HG02571 (cell line): ENCODE measurements around the gene MPRIP.

Experiments used
- ATAC-seq: cut with Tn5 transposase; IDR thresholded peaks from one replicate; pipeline ENCODE4 v1.9.1; 2021; ENCODE audit warnings: mild to moderate bottlenecking, moderate library complexity; ENCODE audit not compliant: unreplicated experiment

MPRIP gene

DNA sequence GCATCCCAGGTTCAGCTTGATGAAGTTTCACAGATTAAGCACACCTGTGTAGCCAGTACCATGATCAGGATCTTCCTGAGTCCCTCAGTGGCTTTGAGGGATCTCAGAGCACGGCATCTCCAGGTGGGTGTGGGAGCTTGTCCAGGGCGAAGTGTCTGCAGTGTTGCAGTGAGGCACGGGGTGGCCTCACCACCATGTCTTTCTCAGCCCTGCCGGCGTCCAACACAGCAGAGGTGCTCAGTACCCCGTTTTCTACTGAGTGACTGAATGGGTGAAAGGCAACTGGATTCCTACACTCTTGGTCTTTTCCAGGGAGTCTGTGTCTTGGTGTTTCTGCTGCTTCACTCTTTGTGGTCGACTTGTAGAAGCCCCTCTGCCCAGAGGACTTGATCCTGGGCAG lies 63.7 kb downstream of the MPRIP start:
- no peak for ATAC-seq

DNA sequence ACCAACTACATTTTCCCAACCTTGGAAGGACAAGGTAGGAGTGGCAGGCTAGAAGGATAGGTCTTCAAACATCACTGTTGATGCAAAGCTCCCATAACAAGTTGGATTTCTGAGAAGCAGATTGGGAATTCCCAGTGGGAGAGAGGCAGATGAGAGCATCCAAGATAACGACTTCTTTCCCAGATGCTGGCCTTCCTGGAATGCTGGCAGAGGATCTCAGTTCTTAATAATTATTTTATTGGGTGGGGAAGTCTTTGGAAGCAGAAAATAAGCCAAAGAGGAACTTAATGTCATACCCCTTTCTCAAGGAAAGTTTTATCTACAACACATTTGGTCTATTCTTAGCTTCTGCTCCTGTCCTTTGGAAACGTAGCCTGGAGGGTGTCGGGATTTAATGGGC lies 64.5 kb downstream of the MPRIP start:
- ATAC-seq: no peak

DNA sequence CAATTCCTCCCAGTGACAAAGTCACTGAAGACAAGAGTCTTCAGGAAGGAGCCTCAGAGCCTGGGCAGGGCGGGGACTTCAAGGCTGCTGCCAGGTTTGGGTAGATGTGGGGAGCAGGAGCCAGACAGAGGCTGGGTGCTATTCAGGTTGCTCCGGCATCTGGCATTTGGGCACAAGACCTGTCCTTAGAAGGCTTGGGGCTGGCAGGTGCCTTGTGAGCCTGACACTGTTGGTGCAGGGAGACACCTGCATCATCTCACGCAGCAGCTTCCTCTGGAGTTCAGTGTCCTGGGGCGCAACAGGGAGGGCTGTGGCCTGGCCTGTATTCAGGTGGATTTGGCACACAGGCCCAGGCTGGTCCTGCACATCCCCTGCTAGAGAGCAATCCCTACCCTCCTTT lies 65.0 kb downstream of the MPRIP start:
- ATAC-seq: no peak

DNA sequence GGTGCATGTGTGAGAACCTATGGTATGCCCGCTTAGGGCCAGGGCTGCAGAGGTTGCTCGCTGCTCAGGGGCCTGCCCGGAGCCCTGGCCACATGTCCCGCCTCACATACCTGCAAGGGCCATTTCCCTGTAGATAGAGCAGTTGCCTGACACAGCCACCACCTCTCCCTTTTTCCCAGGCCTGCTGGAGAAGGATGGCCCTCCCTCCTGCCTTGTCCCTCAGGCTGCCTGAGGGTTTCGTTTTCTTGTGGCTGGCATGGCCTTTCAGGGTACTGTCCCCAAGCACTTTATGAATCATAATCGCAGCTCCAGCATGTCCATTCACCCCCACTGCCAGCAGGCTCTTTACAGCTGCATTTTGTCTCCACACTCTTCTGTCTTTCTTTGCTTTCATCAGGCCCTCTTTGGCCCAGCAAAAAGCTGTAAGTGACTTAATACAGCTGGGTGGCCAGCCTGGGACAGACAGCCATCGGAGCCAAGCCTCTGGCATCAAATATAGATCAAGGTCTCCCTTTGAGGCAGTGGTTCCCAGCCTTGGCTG lies 65.7 kb downstream of the MPRIP start:
- no peak for ATAC-seq

DNA sequence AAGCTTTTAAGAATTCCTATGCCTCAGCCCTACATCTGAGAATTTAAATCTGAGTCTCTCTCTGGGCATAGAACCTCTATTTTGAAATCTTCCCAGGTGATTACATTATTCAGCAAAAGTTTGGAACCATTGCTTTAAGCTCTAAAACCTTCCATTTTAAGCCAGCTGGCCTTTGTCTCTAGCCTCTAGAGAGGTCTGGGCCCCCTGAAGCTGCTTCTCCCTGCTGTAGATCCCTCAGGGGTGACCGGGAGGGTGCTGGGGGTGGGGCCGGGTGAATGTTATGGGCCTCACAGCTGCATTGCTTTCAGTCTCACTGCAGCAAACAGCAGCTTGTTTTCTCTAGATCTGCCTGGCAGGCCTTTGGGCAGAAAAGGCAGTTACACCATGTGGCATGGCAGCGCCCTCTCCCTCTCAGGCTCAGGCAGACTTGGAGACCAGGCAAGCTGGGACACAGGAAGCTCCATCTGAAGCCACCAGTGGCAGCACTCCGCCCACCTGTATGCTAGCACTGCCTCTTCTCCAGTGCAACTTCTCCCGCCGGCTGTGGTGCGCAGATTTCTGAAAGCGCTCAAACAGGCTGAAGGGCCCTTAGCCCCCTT lies 66.3 kb downstream of the MPRIP start:
- no peak for ATAC-seq

DNA sequence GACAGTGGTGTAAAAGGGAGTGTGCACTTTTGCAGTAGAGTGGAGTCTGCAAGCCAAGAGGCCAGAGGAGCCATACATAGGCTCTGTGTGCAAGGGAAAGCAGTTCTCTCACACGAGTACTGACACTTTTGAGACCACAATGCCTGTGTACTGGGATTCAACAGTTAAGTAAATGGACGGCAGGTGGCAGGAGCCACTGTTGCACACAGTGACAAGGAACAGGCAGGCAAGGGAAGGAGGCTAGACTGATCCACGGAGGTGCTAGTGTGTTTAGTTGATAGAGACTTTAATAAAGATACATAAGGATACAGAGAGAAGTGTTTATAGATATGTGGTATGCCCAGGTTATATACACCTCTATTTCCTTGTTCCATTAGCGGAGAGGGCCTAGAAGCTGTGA lies 67.0 kb downstream of the MPRIP start:
- ATAC-seq: no peak

DNA sequence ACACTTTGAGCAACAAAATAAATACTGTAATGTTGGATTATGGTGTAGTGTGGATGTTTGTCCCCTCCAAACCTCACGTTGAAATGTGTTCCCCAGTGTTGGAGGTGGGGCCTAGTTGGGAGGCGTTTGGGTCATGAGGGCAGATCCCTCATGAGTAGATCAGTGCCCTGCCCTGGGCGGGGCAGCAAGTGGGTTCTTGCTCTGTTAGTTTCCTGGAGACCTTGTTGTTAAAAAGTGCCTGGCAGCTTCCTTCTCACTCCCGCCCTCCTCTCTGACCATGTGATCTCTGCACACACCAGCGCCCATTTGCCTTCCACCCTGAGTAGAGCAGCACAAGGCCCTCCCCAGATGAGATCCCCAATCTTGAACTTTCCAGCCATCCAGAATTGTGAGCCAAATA lies 67.7 kb downstream of the MPRIP start:
- ATAC-seq: no peak

DNA sequence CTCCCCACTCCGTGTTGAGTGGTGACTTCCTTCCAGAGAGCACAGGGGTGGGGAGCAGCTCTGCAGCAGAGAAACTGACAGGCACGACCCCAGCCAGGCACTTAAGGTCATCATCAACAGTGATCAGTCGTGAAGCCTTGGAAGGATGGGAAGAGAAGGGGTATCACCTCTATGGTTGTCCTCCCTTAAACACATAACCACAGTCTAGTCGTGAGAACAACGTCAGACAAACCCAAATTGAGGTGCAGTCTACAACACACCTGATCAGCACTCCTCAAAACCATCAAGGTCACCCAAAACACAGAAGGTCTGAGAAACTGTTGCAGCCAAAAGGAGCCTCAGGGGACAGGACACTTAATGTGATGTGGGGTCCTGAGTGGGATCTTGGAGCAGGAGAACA lies 68.3 kb downstream of the MPRIP start:
- ATAC-seq: no peak

DNA sequence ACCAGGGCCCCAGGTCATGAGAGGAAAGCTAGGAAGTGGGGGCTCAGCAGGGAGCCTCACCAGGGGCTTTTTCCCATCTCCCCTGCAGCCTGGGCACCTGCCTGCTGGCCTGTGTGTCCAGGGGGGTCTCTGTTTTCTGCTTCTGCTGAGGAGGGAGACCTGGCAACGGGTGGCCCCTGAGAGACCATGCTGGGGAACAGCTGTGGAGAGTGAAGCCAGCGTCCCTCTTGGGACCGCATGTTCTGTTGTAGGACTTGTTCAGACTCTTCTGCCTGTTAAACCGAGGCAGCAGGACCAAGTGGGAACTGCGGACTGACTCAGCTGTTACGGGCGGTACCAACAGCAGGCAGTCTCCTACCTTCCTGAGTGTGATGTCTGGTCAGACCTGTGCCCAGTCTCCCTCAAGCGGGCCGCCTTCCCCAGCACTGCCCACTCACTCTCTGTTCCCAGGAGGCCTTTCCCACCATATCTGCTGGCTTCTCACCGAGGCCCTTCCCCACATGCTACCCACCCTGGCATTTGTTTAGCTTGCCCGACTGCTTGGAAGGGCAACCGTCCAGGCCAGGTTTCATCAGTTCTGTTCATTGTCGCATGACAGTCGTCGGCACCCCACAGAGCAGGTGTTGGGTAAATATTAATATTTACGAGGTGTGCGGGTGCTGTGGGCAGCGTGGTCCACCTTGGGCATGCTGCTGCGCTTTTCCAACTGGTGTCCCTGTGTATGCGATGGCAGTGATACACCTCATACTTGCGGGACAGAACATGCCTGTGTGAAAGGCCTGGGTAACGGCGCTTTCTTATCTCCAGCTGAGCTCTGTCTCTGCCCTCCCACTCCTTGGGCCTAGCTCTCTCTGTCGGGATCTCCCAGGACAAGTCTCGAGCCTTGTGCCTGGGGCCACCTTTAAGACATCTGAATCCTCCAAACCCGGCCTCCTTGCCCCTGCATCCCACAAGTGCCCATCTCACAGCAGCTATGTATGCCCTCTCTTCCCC lies 69.4 kb downstream of the MPRIP start:
- no peak for ATAC-seq

DNA sequence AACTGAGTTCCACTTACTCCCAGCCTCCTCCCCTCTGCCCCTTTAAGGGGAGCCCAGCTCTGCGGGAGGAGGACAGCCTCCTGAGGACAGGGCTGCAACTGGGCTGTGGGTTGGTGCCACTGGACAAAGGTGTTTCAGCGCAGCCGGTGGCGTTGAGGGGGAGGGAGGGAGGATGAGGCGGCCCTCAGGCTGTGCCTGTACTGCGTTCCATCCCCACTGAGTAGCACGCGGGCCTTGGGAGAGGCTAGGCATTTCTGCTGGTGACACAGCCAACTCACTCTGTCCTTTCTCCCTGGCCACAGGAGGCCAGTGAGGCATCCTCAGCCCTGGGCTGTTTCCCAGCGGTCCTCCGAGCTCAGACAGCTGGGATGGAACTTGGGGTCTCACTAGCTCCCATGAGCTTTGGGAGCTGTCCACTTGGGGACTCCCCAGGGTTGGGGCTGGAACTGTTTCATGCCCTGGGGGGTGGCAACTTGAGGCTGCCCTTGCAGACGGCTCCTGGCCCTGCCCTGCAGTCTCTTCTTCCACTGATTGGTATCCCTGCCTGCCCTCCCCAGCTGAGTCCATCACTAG lies 70.5 kb downstream of the MPRIP start:
- no peak for ATAC-seq

DNA sequence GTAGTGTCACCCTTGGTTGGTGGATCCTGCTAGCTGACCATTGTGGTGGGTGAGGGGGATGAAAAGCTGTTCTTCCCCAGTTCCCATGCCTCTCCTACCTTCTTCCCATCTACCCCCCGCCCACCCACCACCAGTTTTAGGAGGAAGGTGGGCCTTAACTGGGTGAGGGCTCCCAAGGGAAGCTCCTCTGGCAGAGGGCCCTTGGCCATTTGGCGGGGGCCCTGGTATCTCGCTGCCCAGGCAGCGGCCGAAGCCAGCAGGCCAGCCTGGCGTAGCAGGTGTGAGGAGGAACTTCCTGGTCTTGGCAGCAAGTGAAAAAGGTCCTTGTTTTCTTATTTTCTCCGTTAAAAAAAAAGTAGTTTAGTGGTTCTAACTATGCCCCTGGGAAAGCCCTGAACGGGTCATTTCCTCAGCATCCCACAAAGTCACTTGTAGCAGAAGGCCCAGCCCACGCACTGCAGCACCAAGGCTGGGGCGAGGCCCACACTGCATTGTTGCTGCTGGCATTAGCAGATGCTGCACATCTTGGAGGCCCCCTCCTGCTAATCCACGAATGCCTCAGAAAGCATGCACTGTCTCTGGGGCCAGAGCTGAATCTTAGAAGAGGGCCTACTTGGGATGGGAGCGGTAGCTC lies 72.5 kb downstream of the MPRIP start:
- ATAC-seq: no peak

DNA sequence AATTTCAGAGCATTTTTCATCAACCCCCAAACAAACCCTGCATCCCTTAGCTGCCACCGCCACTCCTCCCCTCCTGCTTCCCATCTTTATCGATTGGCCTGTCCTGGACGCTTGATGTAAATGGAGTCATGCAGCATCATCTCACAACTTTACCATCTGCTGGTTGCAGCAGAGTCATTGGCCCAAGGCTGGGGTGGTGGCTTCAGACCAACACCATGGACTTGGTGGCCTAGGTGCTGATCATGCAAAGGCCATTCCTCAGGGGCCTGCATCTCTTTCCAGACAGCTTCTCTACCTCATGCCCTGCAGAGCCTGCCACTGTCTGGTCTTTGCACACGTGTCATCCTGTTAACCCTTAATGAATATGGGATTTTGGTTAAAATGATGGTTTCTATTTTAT lies 73.4 kb downstream of the MPRIP start:
- ATAC-seq: no peak

DNA sequence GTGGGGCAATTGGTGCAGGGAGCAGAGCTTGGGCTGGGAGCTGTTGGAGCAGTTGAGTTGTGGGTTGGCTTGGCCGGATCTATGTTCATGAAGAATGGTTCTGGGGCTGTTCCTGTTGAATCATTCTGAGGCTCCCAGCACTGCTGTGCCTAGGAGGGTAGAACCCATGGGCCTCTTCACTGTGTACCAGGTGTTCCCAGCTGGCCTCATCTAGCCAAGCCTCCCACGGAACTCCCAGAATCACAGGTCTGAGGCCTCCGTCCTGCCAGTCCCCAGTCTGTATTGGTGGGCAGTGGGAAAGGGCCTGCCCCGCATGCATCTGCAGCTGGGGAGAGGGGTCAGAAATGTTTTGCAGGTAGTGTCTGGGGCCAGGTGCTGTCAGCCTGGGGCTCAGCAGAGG lies 74.1 kb downstream of the MPRIP start:
- no peak for ATAC-seq

DNA sequence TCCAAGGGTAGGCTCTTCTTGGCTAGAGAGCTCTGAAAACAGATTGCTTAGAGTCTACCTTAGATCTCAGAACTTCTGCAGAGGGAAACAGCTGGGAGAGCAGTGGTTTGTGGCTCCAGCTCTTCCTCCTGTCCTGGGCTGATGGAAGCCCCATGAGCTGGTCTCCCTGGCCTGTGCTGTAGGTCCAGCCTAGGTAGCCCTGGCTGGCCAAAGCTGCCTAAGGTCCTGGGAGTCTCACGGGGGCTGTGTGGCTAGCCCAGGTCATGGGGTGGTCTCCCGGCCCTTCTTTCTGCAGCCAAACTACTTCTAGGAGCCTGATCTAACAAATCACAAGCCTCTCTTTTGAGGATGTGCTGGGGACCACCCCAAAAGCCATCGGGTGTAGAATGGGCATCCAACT lies 75.7 kb downstream of the MPRIP start:
- ATAC-seq: no peak

DNA sequence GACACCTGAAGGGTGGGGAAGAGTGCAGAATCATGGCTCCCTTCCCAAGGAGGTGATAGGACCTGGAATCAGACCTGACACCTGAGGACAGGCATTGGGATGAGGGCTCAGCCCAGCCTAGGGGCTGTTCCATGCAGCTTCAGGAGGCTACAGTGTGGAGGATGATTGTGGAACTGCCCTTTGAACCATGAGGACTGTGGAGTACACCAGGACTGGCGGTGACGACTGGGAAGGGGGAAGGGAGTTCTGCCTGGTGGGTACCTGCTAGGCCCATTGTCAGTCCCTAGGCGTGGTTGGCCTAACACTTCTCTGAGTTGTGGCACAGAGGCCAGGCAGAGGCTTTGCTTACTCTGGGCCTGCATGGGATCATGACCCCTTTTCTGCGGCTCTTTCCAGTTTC lies 76.1 kb downstream of the MPRIP start:
- no peak for ATAC-seq

DNA sequence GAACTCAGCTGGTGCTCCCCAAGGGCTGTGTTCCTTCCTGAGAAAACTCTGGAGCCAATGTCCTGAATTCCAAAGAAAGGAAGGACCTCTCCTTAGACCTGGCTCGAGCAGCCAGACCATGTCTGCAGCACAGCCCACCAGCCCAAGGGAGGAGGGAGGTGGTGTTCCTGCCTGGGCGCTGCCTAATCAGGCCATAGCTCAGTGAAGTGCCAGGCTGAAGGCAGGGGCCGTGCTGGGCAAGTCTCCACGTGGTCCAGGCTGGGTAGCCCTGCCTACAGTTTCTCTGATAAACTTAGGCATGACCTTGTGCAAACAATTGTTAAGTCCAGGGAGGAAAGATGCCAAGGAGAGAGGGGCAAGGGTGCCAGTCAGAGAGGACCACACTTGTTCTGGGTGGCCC lies 76.8 kb downstream of the MPRIP start:
- no peak for ATAC-seq

DNA sequence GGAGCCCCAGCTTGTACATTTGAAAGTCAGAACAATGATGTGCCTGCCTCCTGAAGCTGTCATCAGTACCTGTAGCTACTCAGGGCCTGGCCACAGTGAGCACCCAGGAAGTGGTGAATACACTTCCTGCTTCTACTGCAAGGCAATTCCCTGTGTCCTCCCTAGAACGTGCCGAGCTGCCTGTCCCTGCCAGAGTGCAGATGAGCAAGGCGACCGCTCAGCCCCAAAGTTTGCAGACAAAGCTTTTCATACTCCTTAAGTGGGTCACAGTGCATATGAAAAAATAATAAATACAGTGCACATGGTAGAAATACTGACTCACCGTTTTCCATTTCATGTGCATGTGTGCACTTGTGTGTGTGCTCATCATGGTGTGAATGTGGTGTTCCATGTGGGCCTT lies 77.3 kb downstream of the MPRIP start:
- ATAC-seq: no peak

DNA sequence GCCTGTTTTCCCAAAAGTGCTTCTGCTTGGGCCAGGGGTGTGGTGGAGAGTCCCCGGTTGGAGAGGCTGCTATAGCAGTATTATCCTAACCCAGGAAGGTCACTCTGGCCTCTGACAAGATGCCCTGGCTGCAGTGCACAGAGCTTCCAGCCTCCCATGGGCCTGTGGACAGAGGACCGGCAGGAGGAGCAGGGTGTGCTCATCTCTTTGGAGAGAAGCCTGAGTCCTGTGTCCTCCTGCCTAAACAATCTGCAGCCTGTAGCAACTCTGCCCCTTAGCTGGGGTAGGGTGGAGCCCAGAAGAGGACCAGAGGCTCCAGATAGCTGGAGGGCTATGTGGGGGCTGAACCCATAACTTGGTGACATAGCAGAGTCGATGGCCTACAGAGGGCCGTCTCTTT lies 78.0 kb downstream of the MPRIP start:
- no peak for ATAC-seq

DNA sequence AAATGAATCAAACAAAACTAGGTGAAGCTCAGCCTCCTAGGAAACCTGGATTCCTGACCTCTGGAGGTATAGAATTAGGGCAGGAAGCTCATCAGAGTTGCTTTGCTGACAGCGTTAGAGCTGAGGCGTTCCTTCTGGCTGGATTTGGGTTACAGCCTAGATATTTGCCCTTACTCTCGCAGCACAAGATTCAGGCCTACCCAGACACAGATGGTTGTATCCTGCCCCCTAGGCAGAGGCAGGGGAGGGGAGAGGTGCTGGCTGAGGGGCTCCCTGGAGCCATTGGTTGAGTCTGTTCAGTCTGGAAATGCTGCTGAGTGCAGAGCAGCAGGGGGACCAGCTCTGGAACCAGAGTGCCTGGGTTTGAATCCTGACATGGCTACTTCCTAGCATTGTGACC lies 78.4 kb downstream of the MPRIP start:
- no peak for ATAC-seq

DNA sequence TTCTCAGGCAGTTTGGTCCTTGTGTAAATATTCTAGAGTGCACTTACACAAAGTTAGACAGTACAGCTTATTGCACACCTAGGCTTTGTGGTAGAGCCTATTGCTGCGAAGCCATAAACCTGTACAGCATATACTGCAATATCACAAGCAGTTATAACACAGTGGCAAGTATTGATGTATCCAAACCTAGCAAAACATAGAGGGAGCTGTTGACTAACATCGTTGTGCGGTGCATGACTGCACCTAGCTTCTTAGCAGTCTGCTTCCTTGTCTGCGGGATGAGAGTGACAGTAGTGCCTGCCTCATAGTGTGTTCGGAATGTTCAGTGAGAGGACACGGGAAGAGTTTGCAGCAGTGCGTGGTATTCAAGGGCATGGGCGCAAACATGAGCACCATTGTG lies 78.9 kb downstream of the MPRIP start:
- ATAC-seq: no peak

DNA sequence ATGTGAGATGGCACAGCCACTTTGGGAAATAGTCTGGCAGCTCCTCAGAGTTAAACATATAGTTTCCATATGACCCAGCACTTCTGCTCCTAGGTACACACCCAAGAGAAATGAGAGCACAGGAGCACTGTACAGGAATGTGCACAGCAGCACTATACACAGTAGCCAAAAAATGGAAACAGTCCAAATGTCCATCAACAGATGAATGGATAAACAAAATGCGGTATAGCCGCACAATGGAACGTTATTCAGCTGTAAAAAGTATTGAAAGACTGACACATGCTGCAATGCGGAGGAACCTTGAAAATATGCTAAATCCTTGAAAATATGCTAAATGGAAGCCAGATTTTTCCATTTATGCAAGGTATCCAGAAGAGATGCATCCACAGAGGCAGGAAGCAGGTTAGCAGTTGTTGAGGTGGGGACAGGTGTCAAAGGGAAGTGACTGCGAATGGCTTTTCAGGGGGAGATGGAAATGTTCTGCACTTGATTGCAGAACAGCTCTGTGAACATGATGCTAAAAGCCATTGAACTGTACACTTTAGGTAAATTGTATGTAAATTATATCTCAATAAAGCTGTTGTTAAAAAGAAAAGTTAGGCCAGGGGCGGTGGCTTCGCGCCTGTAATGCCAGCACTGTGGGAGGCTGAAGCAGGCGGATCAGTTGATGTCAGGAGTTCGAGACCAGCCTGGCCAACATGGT lies 80.7 kb downstream of the MPRIP start:
- no peak for ATAC-seq
